PC-3 (cell line): Measurements from ENCODE around the gene WIPF1. TPM values are rescaled to one million over a fixed set of nuclear protein-coding genes. Genes with fewer than 3 reads are reported as not detected.

Experiments
- ATAC-seq: fragments of 200-7000 bp; cut with Tn5 transposase; 2 replicates; pipeline ENCODE4 v1.9.1; 2020; ENCODE audit warnings: mild to moderate bottlenecking, moderate library complexity
- BruUV-seq: library from RNA; stranded (reverse); fragments of 400-500 nt; replicated peaks from 2 replicates; lab custom pipeline; 2021; lab: Mats Ljungman, UMichigan
- CTCF ChIA-PET: fragments of 300-600 bp; sonication (Branson Sonifier 250); formaldehyde crosslinking; loops from one replicate; lab custom pipeline; 2022; ENCODE audit warnings: antibody characterized with exemption; lab: Charles Lee
- POLR2A ChIA-PET: fragments of 300-600 bp; sonication (Branson Sonifier 250); formaldehyde crosslinking; loops from one replicate; lab custom pipeline; 2022; ENCODE audit warnings: antibody characterized with exemption; ENCODE audit not compliant: unreplicated experiment; lab: Charles Lee
- DNase-seq: peaks from one replicate; pipeline ENCODE4 v3.0.0-alpha.2; 2015
- H2AFZ ChIP-seq: fragments of 300-600 bp; sonication (generic); 2 replicates; pipeline ENCODE4 v1.6.0; 2016; ENCODE audit warnings: antibody characterized with exemption, low read length
- H3F3A ChIP-seq: fragments of 300-600 bp; sonication (generic); one replicate; pipeline ENCODE4 v1.6.0; 2017; ENCODE audit warnings: antibody characterized with exemption, low read length, control low read depth, mild to moderate bottlenecking; ENCODE audit not compliant: unreplicated experiment
- H3K27ac ChIP-seq: fragments of 300-600 bp; sonication (generic); 2 replicates; pipeline ENCODE4 v1.5.1; 2016; ENCODE audit warnings: mild to moderate bottlenecking, low read length
- H3K27me3 ChIP-seq: fragments of 300-600 bp; sonication (generic); 2 replicates; pipeline ENCODE4 v1.6.1; 2016; ENCODE audit warnings: low read length, mixed read lengths
- H3K36me3 ChIP-seq: fragments of 300-600 bp; sonication (generic); 2 replicates; pipeline ENCODE4 v1.6.1; 2016; ENCODE audit warnings: low read depth, mixed run types, low read length, mixed read lengths
- H3K4me1 ChIP-seq: fragments of 300-600 bp; sonication (generic); 2 replicates; pipeline ENCODE4 v1.5.1; 2016; ENCODE audit warnings: low read length; ENCODE audit not compliant: insufficient read depth
- H3K4me2 ChIP-seq: fragments of 300-600 bp; sonication (generic); 2 replicates; pipeline ENCODE4 v1.6.0; 2016; ENCODE audit warnings: low read length
- H3K4me3 ChIP-seq: fragments of 300-600 bp; sonication (generic); 2 replicates; pipeline ENCODE4 v1.5.1; 2016; ENCODE audit warnings: mild to moderate bottlenecking, low read length, mixed read lengths
- H3K79me2 ChIP-seq: fragments of 300-600 bp; sonication (generic); 2 replicates; pipeline ENCODE4 v1.6.1; 2017; ENCODE audit warnings: low read length, mixed read lengths
- H3K9ac ChIP-seq: fragments of 300-600 bp; sonication (generic); 2 replicates; pipeline ENCODE4 v1.6.0; 2016; ENCODE audit warnings: mild to moderate bottlenecking, low read length
- H3K9me2 ChIP-seq: fragments of 300-600 bp; sonication (generic); replicated peaks from 2 replicates; pipeline ENCODE4 v1.6.1; 2016; ENCODE audit warnings: mixed run types, low read length, mixed read lengths
- H3K9me3 ChIP-seq: fragments of 300-600 bp; sonication (generic); 2 replicates; pipeline ENCODE4 v1.6.1; 2016; ENCODE audit warnings: low read length, mixed read lengths
- H4K20me1 ChIP-seq: fragments of 300-600 bp; sonication (generic); 2 replicates; pipeline ENCODE4 v1.6.1; 2016; ENCODE audit warnings: low read length, mixed read lengths
- EZH2 ChIP-seq: fragments of 300-600 bp; sonication (generic); IDR thresholded peaks from one replicate; pipeline ENCODE4 v1.6.1; 2017; ENCODE audit warnings: antibody characterized with exemption, mild to moderate bottlenecking, low read length; ENCODE audit not compliant: unreplicated experiment
- EZH2phosphoT487 ChIP-seq: fragments of 300-600 bp; sonication (generic); IDR thresholded peaks from 2 replicates; pipeline ENCODE4 v1.6.1; 2018; ENCODE audit warnings: mild to moderate bottlenecking, antibody characterized with exemption, low read length, borderline replicate concordance
- intact Hi-C: fragments of 100-400 bp; cut with micrococcal nuclease; formaldehyde crosslinking; loops from 2 replicates; pipeline ENCODE4 v1.9.0; 2023
- total RNA-seq: library from RNA; depleted of rRNA; stranded (reverse); fragments of >200 nt; gene quantifications from 2 replicates; pipeline ENCODE4 v1.2.3, GENCODE V29; 2014
- TF ChIP-seq, protein P1 (sequence below): fragments of 300-600 bp; sonication (generic); conservative IDR thresholded peaks from 2 replicates; pipeline ENCODE4 v1.5.1; 2017; ENCODE audit warnings: antibody characterized with exemption, low read depth, mild to moderate bottlenecking, low read length

WIPF1 gene
- total RNA-seq, 1 experiment from 2014 or later = 0.29 TPM

DNA sequence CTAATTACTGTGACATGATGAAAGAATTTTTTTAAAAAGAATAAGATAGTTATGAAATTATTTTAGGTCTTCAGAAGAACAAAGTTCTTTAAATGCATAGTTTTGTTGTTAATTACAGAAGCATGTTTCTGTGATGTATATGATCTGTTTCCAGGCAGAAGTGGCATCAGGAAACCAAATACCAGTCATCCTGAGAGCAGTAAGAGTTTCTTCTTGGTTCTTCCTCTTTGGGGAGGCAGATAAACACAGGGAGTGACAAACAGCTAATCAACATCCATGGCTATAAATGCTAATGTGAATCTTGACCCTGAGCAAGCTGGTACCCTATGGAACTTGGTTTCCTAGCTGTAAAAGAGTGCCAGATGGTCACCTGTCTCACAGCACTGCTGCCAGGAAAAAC lies 29.2 kb downstream of the WIPF1 start:
- Histone ChIP-seq H3K9me2 (no peaks in the 10 kb centered on the region), H3K4me1 (no peaks in the 10 kb centered on the region), H4K20me1 (no peaks in the 10 kb centered on the region), H3K36me3 (no peaks in the 10 kb centered on the region), H3F3A (no peaks in the 10 kb centered on the region), H3K27me3 (no peaks in the 10 kb centered on the region), H3K4me3 (no peak overlapping the region), H3K9me3 (no peaks in the 10 kb centered on the region), H3K4me2 (no peak overlapping the region), H3K79me2 (no peaks in the 10 kb centered on the region), H3K27ac (no peak overlapping the region), H2AFZ (no peak overlapping the region), H3K9ac (no peak overlapping the region)
- intact Hi-C loops = no loop called here
- ChIA-PET POLR2A (no interaction called here), CTCF (no interaction called here)
- no peak for DNase-seq
- no TSS peak for BruUV-seq
- no peak for ATAC-seq
- no peak for TF ChIP-seq EZH2
- TF ChIP-seq, protein P1, sequence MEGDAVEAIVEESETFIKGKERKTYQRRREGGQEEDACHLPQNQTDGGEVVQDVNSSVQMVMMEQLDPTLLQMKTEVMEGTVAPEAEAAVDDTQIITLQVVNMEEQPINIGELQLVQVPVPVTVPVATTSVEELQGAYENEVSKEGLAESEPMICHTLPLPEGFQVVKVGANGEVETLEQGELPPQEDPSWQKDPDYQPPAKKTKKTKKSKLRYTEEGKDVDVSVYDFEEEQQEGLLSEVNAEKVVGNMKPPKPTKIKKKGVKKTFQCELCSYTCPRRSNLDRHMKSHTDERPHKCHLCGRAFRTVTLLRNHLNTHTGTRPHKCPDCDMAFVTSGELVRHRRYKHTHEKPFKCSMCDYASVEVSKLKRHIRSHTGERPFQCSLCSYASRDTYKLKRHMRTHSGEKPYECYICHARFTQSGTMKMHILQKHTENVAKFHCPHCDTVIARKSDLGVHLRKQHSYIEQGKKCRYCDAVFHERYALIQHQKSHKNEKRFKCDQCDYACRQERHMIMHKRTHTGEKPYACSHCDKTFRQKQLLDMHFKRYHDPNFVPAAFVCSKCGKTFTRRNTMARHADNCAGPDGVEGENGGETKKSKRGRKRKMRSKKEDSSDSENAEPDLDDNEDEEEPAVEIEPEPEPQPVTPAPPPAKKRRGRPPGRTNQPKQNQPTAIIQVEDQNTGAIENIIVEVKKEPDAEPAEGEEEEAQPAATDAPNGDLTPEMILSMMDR = no peak
- no peak for TF ChIP-seq EZH2phosphoT487

DNA sequence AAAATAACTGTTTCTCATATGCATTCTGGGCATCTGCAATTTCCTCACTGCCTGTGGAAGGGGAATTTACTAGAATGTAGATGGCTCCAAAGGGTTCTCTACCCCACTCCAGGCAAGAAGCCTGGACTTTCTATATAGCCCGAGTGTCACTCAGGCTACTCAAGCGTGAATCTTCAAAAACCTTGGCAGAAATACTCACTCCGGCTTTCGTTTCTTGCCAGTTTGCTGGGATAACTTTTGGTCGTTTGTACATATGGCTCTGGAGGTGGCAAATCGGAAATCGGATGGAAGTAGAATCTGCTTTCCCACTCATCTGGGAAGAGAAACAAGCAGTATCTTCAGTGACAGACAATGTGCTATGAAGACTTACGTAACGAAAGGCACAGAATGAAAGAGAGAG lies 30.7 kb downstream of the WIPF1 start:
- no peak for ATAC-seq

More for the DNA sequence above, 30.7 kb downstream of the WIPF1 start:
- H3K4me1 ChIP-seq = no peaks in the 10 kb centered on the region
- H3K4me3 ChIP-seq = no peak overlapping the region
- no peaks in the 10 kb centered on the region for H3F3A ChIP-seq
- POLR2A ChIA-PET = interaction anchor here (0.6 kb wide), 1 partner anchor 14 kb away, joined by 3 read pairs; no protein-coding TSS in a partner anchor
- H3K9me2 ChIP-seq = no peaks in the 10 kb centered on the region
- H3K79me2 ChIP-seq = no peaks in the 10 kb centered on the region
- H3K36me3 ChIP-seq = no peaks in the 10 kb centered on the region
- no peak overlapping the region for H2AFZ ChIP-seq
- peaks cover 4% of the 10 kb centered on the region; the same call in 1 of the 2 replicates for H3K27me3 ChIP-seq
- TF ChIP-seq EZH2phosphoT487 = no peak
- TF ChIP-seq, protein P1 = no peak
- TF ChIP-seq EZH2 = no peak
- H4K20me1 ChIP-seq = no peaks in the 10 kb centered on the region
- DNase-seq = no peak
- intact Hi-C loops = no loop called here
- H3K27ac ChIP-seq = no peak overlapping the region
- H3K9ac ChIP-seq = no peak overlapping the region
- CTCF ChIA-PET = no interaction called here
- no peak overlapping the region for H3K4me2 ChIP-seq
- no peaks in the 10 kb centered on the region for H3K9me3 ChIP-seq
- no TSS peak for BruUV-seq
